Skeletal muscle cell (primary cell): ENCODE measurements around the gene TMEM213.
"Not testable (repeated sequence)": the region's sequence is repeated elsewhere in the genome, so short reads cannot be mapped to it uniquely, and the experiment has no call there.

Experiments
- DNase-seq: peaks from one replicate; pipeline ENCODE4 v3.0.0-alpha.2; 2010; ENCODE audit warnings: low read depth
- H3K4me3 ChIP-seq: 2 replicates; pipeline ENCODE4 v1.5.1; 2011; ENCODE audit warnings: low read depth, mild to moderate bottlenecking, control low read depth, low read length, moderate library complexity

The TMEM213 gene

GRCh38 chr7:138785587-138786437 is 12.0 kb upstream of the TMEM213 start:
- DNase-seq, result no peak

GRCh38 chr7:138796038-138796615 is 1.7 kb upstream of the TMEM213 start:
- H3K4me3 ChIP-seq, result no peak overlapping the region
- DNase-seq, result no peak

More at GRCh38 chr7:138785587-138786437, 12.0 kb upstream of the TMEM213 start:
- no peak overlapping the region for H3K4me3 ChIP-seq

- not testable (repeated sequence) for DNase-seq
These were observed 748 bp upstream of the TMEM213 start for GRCh38 chr7:138797046-138797445.

GRCh38 chr7:138798836-138799235 is 1.0 kb downstream of the TMEM213 start:
- H3K4me3 ChIP-seq, result no peak overlapping the region
- no peak for DNase-seq

More at GRCh38 chr7:138797046-138797445, 748 bp upstream of the TMEM213 start:
- not testable (repeated sequence) for H3K4me3 ChIP-seq

- no peak for DNase-seq
- no peak overlapping the region for H3K4me3 ChIP-seq
These were observed 1.7 kb downstream of the TMEM213 start for GRCh38 chr7:138799336-138800000.

GRCh38 chr7:138801256-138801655 is 3.5 kb downstream of the TMEM213 start:
- no peak for DNase-seq
- H3K4me3 ChIP-seq, result no peak overlapping the region

- H3K4me3 ChIP-seq, result no peak overlapping the region
- no peak for DNase-seq
These were observed 4.9 kb downstream of the TMEM213 start for GRCh38 chr7:138802706-138803105.

- H3K4me3 ChIP-seq, result no peak overlapping the region
- DNase-seq, result no peak
These were observed 6.8 kb downstream of the TMEM213 start for GRCh38 chr7:138804618-138805017.

- H3K4me3 ChIP-seq, result no peak overlapping the region
- DNase-seq, result no peak
These were observed 11.6 kb downstream of the TMEM213 start for GRCh38 chr7:138809346-138809745.

- DNase-seq, H3K4me3 ChIP-seq: not testable (repeated sequence)
These were observed 13.5 kb downstream of the TMEM213 start for GRCh38 chr7:138811327-138811726.

GRCh38 chr7:138813945-138814344 is 16.2 kb downstream of the TMEM213 start:
- DNase-seq, result no peak
- no peak overlapping the region for H3K4me3 ChIP-seq

- no peak for DNase-seq
- no peak overlapping the region for H3K4me3 ChIP-seq
These were observed 17.1 kb downstream of the TMEM213 start for GRCh38 chr7:138814816-138815332.

GRCh38 chr7:138816650-138817049 is 18.9 kb downstream of the TMEM213 start:
- DNase-seq, result no peak
- H3K4me3 ChIP-seq, result no peak overlapping the region

- DNase-seq, result no peak
- H3K4me3 ChIP-seq, result no peak overlapping the region
These were observed 21.8 kb downstream of the TMEM213 start for GRCh38 chr7:138819625-138820024.

GRCh38 chr7:138821912-138822311 is 24.1 kb downstream of the TMEM213 start:
- DNase-seq, result no peak
- no peak overlapping the region for H3K4me3 ChIP-seq

GRCh38 chr7:138822867-138823535 is 25.2 kb downstream of the TMEM213 start:
- no peak overlapping the region for H3K4me3 ChIP-seq
- DNase-seq, result no peak

- no peak overlapping the region for H3K4me3 ChIP-seq
- no peak for DNase-seq
These were observed 27.4 kb downstream of the TMEM213 start for GRCh38 chr7:138825049-138825721.

- no peak for DNase-seq
- no peak overlapping the region for H3K4me3 ChIP-seq
These were observed 30.5 kb downstream of the TMEM213 start for GRCh38 chr7:138828302-138828701.

- H3K4me3 ChIP-seq, result no peak overlapping the region
- no peak for DNase-seq
These were observed 31.5 kb downstream of the TMEM213 start for GRCh38 chr7:138829335-138829734.
